ENCODE results near the gene CFAP45. TPM values are rescaled to one million over a fixed set of nuclear protein-coding genes. Genes with fewer than 3 reads are reported as not detected.
A peak's percentile ranks its signal among the peaks of the same experiment; 100 is the strongest.

The CFAP45 gene
- polyA plus RNA-seq, 6 donors from 2014 or later: 0.29 to 0.93 (median 0.41) TPM; not detected in 1

GRCh38 chr1:159854693-159855192 is 45.2 kb downstream of the CFAP45 start:
- DNase-seq (peak; percentile 56), ATAC-seq (ENCODE audit: low read depth in 2 of 2) (peak; percentile 86 to 87)
- H3K4me1 Mint-ChIP-seq: peaks cover 10 to 15% (median 12%) of the 10 kb centered on the region in 3 donors
- H3K27ac Mint-ChIP-seq: peak overlapping the region in 3 of 6 donors; percentile 21 to 88 (median 69)
- no peaks in the 10 kb centered on the region for H3K9me3 Mint-ChIP-seq
- peak overlapping the region; percentile 79 to 93 (median 89) for H3K4me3 Mint-ChIP-seq
- H3K27me3 Mint-ChIP-seq: peaks cover 16 to 29% (median 28%) of the 10 kb centered on the region in 3 donors
- no peaks in the 10 kb centered on the region for H3K36me3 Mint-ChIP-seq

- H3K4me1 Mint-ChIP-seq: peaks cover 10 to 15% (median 12%) of the 10 kb centered on the region in 3 donors
- peak overlapping the region in 4 of 6 donors; percentile 25 to 44 (median 34) for H3K27ac Mint-ChIP-seq
- H3K4me3 Mint-ChIP-seq: peak overlapping the region; percentile 30 to 86 (median 80)
- DNase-seq: no peak
- no peaks in the 10 kb centered on the region for H3K9me3 Mint-ChIP-seq
- ATAC-seq (ENCODE audit: low read depth in 2 of 2): peak; percentile 11 to 24
- no peaks in the 10 kb centered on the region for H3K36me3 Mint-ChIP-seq
- peaks cover 16 to 29% (median 29%) of the 10 kb centered on the region in 3 donors for H3K27me3 Mint-ChIP-seq
These were observed 45.8 kb downstream of the CFAP45 start for GRCh38 chr1:159854116-159854692.

GRCh38 chr1:159853417-159854115 is 46.4 kb downstream of the CFAP45 start:
- peak overlapping the region in 2 of 6 donors; percentile 26 to 41 for H3K27ac Mint-ChIP-seq
- ATAC-seq (ENCODE audit: low read depth in 2 of 2): no peak

GRCh38 chr1:159851407-159851806 is 48.6 kb downstream of the CFAP45 start:
- H3K27ac Mint-ChIP-seq: no peak overlapping the region
- H3K4me3 Mint-ChIP-seq: peak overlapping the region in 1 of 8 donors; percentile 9
- H3K27me3 Mint-ChIP-seq: peaks cover 12 to 47% (median 46%) of the 10 kb centered on the region in 3 donors
- no peak for DNase-seq
- H3K36me3 Mint-ChIP-seq: no peaks in the 10 kb centered on the region
- H3K4me1 Mint-ChIP-seq: peaks cover 9 to 15% (median 10%) of the 10 kb centered on the region in 3 donors
- no peaks in the 10 kb centered on the region for H3K9me3 Mint-ChIP-seq
- no peak for ATAC-seq (ENCODE audit: low read depth in 2 of 2)

More at GRCh38 chr1:159853417-159854115, 46.4 kb downstream of the CFAP45 start:
- Mint-ChIP-seq H3K27me3 (peaks cover 16 to 35% (median 29%) of the 10 kb centered on the region in 3 donors), H3K9me3 (no peaks in the 10 kb centered on the region), H3K4me1 (peaks cover 10 to 15% (median 12%) of the 10 kb centered on the region in 3 donors), H3K4me3 (peak overlapping the region; percentile 30 to 86 (median 80)), H3K36me3 (no peaks in the 10 kb centered on the region)
- no peak for DNase-seq

- Mint-ChIP-seq H3K36me3 (no peaks in the 10 kb centered on the region), H3K9me3 (no peaks in the 10 kb centered on the region), H3K27me3 (peaks cover 13 to 50% (median 43%) of the 10 kb centered on the region in 3 donors), H3K27ac (peak overlapping the region in 2 of 6 donors; percentile 47 to 88), H3K4me3 (peak overlapping the region in 1 of 8 donors; percentile 57), H3K4me1 (peaks cover 4 to 8% (median 4%) of the 10 kb centered on the region in 3 donors)
- ATAC-seq (ENCODE audit: low read depth in 2 of 2): no peak
- DNase-seq: no peak
These were observed 50.2 kb downstream of the CFAP45 start for GRCh38 chr1:159849626-159850366.

GRCh38 chr1:159848326-159848725 is 51.6 kb downstream of the CFAP45 start:
- Mint-ChIP-seq H3K4me1 (peaks cover 0 to 4% (median 0%) of the 10 kb centered on the region in 3 donors), H3K36me3 (no peaks in the 10 kb centered on the region), H3K9me3 (no peaks in the 10 kb centered on the region), H3K27me3 (peaks cover 15 to 65% (median 57%) of the 10 kb centered on the region in 3 donors), H3K4me3 (no peak overlapping the region), H3K27ac (no peak overlapping the region)
- no peak for ATAC-seq (ENCODE audit: low read depth in 2 of 2)
- DNase-seq: no peak

- H3K9me3 Mint-ChIP-seq: no peaks in the 10 kb centered on the region
- H3K27me3 Mint-ChIP-seq: peaks cover 13 to 66% (median 58%) of the 10 kb centered on the region in 3 donors
- peaks cover 0 to 4% (median 0%) of the 10 kb centered on the region in 3 donors for H3K4me1 Mint-ChIP-seq
- peak overlapping the region in 1 of 6 donors; percentile 57 for H3K27ac Mint-ChIP-seq
- no peaks in the 10 kb centered on the region for H3K36me3 Mint-ChIP-seq
- ATAC-seq (ENCODE audit: low read depth in 2 of 2) (no peak), DNase-seq (no peak)
- H3K4me3 Mint-ChIP-seq: no peak overlapping the region
These were observed 52.7 kb downstream of the CFAP45 start for GRCh38 chr1:159847231-159847630.

GRCh38 chr1:159845751-159846629 is 54.0 kb downstream of the CFAP45 start:
- DNase-seq (no peak), ATAC-seq (ENCODE audit: low read depth in 2 of 2) (no peak)
- no peak overlapping the region for H3K4me3 Mint-ChIP-seq
- peaks cover 12 to 68% (median 59%) of the 10 kb centered on the region in 3 donors for H3K27me3 Mint-ChIP-seq
- no peaks in the 10 kb centered on the region for H3K36me3 Mint-ChIP-seq
- H3K9me3 Mint-ChIP-seq: no peaks in the 10 kb centered on the region
- H3K4me1 Mint-ChIP-seq: peaks cover 0 to 4% (median 0%) of the 10 kb centered on the region in 3 donors
- peak overlapping the region in 1 of 6 donors; percentile 46 for H3K27ac Mint-ChIP-seq

GRCh38 chr1:159843459-159843858 is 56.5 kb downstream of the CFAP45 start:
- Mint-ChIP-seq H3K4me1 (peaks cover 0 to 4% (median 0%) of the 10 kb centered on the region in 3 donors), H3K4me3 (no peak overlapping the region), H3K27me3 (peaks cover 12 to 56% (median 45%) of the 10 kb centered on the region in 3 donors), H3K36me3 (no peaks in the 10 kb centered on the region), H3K27ac (peak overlapping the region in 1 of 6 donors; percentile 9), H3K9me3 (no peaks in the 10 kb centered on the region)
- DNase-seq (no peak), ATAC-seq (ENCODE audit: low read depth in 2 of 2) (no peak)

GRCh38 chr1:159841749-159842148 is 58.2 kb downstream of the CFAP45 start:
- DNase-seq (no peak), ATAC-seq (ENCODE audit: low read depth in 2 of 2) (no peak)
- H3K27ac Mint-ChIP-seq: peak overlapping the region in 1 of 6 donors; percentile 50
- peak overlapping the region in 1 of 8 donors; percentile 11 for H3K4me3 Mint-ChIP-seq
- H3K36me3 Mint-ChIP-seq: no peaks in the 10 kb centered on the region
- H3K9me3 Mint-ChIP-seq: no peaks in the 10 kb centered on the region
- H3K4me1 Mint-ChIP-seq: peaks cover 0 to 4% (median 0%) of the 10 kb centered on the region in 3 donors
- H3K27me3 Mint-ChIP-seq: peaks cover 12 to 44% (median 32%) of the 10 kb centered on the region in 3 donors

GRCh38 chr1:159839116-159839849 is 60.7 kb downstream of the CFAP45 start:
- Mint-ChIP-seq H3K4me3 (peak overlapping the region in 1 of 8 donors; percentile 66), H3K27ac (no peak overlapping the region), H3K27me3 (peaks cover 6 to 23% (median 22%) of the 10 kb centered on the region in 3 donors), H3K36me3 (no peaks in the 10 kb centered on the region), H3K4me1 (peaks cover 0 to 4% (median 0%) of the 10 kb centered on the region in 3 donors), H3K9me3 (no peaks in the 10 kb centered on the region)
- ATAC-seq (ENCODE audit: low read depth in 2 of 2) (no peak), DNase-seq (no peak)

GRCh38 chr1:159838715-159839114 is 61.2 kb downstream of the CFAP45 start:
- Mint-ChIP-seq H3K27me3 (peaks cover 4 to 20% (median 16%) of the 10 kb centered on the region in 3 donors), H3K9me3 (no peaks in the 10 kb centered on the region), H3K27ac (peak overlapping the region in 1 of 6 donors; percentile 43), H3K4me1 (peaks cover 0 to 3% (median 0%) of the 10 kb centered on the region in 3 donors), H3K36me3 (no peaks in the 10 kb centered on the region), H3K4me3 (no peak overlapping the region)
- no peak for DNase-seq
- no peak for ATAC-seq (ENCODE audit: low read depth in 2 of 2)
